ENCODE measurements around the gene MSLN.

- TF ChIP-seq, protein P1, sequence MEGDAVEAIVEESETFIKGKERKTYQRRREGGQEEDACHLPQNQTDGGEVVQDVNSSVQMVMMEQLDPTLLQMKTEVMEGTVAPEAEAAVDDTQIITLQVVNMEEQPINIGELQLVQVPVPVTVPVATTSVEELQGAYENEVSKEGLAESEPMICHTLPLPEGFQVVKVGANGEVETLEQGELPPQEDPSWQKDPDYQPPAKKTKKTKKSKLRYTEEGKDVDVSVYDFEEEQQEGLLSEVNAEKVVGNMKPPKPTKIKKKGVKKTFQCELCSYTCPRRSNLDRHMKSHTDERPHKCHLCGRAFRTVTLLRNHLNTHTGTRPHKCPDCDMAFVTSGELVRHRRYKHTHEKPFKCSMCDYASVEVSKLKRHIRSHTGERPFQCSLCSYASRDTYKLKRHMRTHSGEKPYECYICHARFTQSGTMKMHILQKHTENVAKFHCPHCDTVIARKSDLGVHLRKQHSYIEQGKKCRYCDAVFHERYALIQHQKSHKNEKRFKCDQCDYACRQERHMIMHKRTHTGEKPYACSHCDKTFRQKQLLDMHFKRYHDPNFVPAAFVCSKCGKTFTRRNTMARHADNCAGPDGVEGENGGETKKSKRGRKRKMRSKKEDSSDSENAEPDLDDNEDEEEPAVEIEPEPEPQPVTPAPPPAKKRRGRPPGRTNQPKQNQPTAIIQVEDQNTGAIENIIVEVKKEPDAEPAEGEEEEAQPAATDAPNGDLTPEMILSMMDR (IDR thresholded peaks at IDR 0.05): no peak
- no peak for TF ChIP-seq CBX2 (IDR thresholded peaks at IDR 0.05; ENCODE audit: borderline replicate concordance, low read depth)
- TF ChIP-seq POLR2A (IDR thresholded peaks at IDR 0.05; ENCODE audit: low read length): no peak
- TF ChIP-seq NR3C1 (IDR thresholded peaks at IDR 0.05): no peak
- TF ChIP-seq, protein P2, sequence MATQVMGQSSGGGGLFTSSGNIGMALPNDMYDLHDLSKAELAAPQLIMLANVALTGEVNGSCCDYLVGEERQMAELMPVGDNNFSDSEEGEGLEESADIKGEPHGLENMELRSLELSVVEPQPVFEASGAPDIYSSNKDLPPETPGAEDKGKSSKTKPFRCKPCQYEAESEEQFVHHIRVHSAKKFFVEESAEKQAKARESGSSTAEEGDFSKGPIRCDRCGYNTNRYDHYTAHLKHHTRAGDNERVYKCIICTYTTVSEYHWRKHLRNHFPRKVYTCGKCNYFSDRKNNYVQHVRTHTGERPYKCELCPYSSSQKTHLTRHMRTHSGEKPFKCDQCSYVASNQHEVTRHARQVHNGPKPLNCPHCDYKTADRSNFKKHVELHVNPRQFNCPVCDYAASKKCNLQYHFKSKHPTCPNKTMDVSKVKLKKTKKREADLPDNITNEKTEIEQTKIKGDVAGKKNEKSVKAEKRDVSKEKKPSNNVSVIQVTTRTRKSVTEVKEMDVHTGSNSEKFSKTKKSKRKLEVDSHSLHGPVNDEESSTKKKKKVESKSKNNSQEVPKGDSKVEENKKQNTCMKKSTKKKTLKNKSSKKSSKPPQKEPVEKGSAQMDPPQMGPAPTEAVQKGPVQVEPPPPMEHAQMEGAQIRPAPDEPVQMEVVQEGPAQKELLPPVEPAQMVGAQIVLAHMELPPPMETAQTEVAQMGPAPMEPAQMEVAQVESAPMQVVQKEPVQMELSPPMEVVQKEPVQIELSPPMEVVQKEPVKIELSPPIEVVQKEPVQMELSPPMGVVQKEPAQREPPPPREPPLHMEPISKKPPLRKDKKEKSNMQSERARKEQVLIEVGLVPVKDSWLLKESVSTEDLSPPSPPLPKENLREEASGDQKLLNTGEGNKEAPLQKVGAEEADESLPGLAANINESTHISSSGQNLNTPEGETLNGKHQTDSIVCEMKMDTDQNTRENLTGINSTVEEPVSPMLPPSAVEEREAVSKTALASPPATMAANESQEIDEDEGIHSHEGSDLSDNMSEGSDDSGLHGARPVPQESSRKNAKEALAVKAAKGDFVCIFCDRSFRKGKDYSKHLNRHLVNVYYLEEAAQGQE (IDR thresholded peaks at IDR 0.05): no peak
- no peak for TF ChIP-seq MYC (IDR thresholded peaks at IDR 0.05; ENCODE audit: borderline replicate concordance, low read length)
- TF ChIP-seq, protein P3, sequence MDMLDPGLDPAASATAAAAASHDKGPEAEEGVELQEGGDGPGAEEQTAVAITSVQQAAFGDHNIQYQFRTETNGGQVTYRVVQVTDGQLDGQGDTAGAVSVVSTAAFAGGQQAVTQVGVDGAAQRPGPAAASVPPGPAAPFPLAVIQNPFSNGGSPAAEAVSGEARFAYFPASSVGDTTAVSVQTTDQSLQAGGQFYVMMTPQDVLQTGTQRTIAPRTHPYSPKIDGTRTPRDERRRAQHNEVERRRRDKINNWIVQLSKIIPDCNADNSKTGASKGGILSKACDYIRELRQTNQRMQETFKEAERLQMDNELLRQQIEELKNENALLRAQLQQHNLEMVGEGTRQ (IDR thresholded peaks at IDR 0.05): no peak
- TF ChIP-seq, protein P4, sequence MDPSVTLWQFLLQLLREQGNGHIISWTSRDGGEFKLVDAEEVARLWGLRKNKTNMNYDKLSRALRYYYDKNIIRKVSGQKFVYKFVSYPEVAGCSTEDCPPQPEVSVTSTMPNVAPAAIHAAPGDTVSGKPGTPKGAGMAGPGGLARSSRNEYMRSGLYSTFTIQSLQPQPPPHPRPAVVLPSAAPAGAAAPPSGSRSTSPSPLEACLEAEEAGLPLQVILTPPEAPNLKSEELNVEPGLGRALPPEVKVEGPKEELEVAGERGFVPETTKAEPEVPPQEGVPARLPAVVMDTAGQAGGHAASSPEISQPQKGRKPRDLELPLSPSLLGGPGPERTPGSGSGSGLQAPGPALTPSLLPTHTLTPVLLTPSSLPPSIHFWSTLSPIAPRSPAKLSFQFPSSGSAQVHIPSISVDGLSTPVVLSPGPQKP (IDR thresholded peaks at IDR 0.05; ENCODE audit: low read depth, low read length): no peak
- TF ChIP-seq CHD4 (IDR thresholded peaks at IDR 0.05; ENCODE audit: borderline replicate concordance): no peak
- no peak for TF ChIP-seq FOSB (CRISPR knock-in tag; IDR thresholded peaks at IDR 0.05)
- TF ChIP-seq, protein P5, sequence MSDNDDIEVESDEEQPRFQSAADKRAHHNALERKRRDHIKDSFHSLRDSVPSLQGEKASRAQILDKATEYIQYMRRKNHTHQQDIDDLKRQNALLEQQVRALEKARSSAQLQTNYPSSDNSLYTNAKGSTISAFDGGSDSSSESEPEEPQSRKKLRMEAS (IDR thresholded peaks at IDR 0.05): no peak
These were observed 54.4 kb downstream of the MSLN start for GRCh38 chr16:814974-815373.
